DMS53 treated with DMSO at 0.1 percent for 48 hours (cell line): Measurements from ENCODE around the gene CTNND1.
"Not testable (repeated sequence)": the region's sequence is repeated elsewhere in the genome, so short reads cannot be mapped to it uniquely, and the experiment has no call there.

Source experiments
- DNase-seq: peaks from one replicate; lab custom pipeline; 2025; ENCODE audit not compliant: unreplicated experiment; lab: John Stamatoyannopoulos, UW

CTNND1 gene

GRCh38 chr11:57791321-57792059, 29.9 kb downstream of the CTNND1 start:
- DNase-seq, result no peak

- no peak for DNase-seq
These were observed 30.5 kb downstream of the CTNND1 start for GRCh38 chr11:57792060-57792541.

GRCh38 chr11:57792870-57793269, 31.3 kb downstream of the CTNND1 start:
- DNase-seq, result no peak

- DNase-seq, result no peak
These were observed 31.9 kb downstream of the CTNND1 start for GRCh38 chr11:57793351-57794115.

DNA sequence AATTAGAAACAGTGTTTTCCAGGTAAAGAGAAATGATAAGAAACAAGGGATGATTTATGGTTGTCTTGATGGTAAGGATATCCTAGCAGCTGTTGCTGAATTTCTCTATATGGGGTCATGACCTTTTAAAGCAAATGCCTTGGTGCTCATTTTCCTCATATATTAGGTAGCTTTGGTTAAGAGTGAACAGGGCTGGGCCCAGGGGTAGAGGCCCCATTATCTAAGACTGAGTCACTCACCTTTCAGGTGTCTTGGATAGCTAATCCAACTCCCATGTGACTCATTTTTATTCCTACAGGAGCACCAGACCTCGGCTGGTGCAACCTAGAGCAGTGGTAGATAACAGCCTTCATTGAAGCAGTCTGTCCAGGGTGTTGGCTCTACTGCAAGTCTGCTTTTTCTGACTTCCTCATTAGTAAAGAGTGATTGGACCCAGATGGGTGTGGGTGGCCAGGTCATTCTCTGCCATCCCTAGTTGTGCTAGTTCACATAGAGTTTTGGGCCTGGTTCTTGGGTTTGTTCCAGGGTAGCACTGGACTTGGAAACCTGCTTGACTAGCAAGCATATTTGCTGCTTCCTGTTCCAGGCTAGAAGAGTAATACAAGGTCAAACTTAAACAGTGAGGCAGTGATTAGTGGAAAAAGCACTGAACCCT, 37.4 kb downstream of the CTNND1 start:
- peak; percentile 40 for DNase-seq

- peak; percentile 83 for DNase-seq
These were observed 39.0 kb downstream of the CTNND1 start for GRCh38 chr11:57800444-57801182.

DNA sequence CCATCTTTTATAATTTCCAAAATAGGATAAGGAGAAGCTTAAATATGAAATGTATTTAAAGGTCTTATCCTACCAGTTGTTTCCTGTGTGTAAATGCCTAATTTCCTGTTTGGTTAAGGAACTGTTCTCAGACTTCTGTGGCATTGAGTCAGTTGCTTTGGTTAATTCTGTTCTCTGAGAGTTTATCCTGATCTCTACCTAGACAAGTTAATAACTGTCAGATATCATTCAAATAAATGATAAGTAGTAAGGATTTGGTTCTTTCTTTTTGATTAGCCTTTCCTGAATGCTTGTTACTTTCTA, 39.5 kb downstream of the CTNND1 start:
- no peak for DNase-seq

DNA sequence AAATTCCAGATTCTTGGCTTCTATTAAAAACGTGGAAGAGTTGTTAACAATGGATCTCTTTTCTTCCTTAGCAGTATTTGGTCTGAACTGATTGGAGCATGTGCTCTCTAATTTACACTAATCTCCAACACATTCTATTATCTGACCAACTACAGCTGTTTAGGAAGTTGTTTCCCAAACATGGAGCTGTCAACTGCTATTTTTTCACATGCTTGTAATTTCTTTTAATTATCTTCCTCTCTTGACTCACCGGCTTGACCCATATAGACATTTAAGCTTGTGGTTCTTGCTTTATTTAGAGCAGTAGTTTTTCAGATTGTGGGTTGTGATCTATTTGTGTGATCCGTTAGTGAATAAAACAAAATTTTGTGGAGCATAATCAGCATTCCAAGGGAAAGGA, 40.8 kb downstream of the CTNND1 start:
- no peak for DNase-seq

DNA sequence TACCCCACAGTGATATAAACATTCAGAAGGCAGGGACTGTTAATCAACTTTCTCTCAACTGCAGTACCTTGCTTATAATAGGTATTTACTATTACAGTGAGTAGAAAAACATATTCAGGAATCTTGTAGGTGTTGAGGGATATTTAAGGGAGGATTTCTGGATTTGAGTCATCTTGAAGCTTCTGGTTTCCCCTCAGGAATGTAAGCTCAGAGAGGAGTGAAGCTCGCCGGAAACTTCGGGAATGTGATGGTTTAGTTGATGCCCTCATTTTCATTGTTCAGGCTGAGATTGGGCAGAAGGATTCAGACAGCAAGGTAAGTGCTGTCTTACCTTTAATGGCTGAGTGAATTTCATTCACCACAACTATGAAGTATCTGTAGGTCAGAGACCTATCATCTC, 42.9 kb downstream of the CTNND1 start:
- no peak for DNase-seq

DNA sequence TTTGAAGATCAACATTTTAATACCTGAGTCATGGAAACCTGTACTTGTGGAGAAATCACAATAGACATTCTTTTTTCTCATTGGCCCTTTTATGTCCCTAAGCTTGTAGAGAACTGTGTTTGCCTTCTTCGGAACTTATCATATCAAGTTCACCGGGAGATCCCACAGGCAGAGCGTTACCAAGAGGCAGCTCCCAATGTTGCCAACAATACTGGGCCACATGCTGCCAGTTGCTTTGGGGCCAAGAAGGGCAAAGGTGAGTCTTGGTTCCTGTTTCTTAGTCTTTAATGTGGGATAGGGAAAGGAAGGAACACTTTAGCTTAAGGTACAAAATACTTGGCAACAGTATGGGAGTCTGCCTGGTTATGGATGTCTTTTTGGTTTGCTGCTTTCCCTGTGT, 44.2 kb downstream of the CTNND1 start:
- no peak for DNase-seq

DNA sequence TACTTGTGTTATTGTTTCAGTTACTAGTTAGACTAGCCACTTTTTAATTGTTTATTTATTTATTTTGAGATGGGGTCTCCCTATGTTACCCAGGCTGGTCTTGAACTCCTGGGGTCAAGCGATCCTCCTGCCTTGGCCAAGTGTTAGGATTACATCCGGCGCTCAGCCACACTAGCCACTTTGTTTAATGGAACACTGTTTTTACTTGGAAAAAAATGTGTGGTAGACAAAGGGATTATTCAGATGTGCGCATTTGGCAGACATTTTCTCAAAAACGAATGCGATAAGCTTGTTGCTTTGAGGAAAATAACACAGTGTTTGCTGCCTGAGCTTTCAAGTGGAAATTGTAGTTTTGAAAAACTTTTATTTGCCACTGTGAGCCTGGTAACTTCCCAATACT, 51.0 kb downstream of the CTNND1 start:
- DNase-seq, result no peak

DNA sequence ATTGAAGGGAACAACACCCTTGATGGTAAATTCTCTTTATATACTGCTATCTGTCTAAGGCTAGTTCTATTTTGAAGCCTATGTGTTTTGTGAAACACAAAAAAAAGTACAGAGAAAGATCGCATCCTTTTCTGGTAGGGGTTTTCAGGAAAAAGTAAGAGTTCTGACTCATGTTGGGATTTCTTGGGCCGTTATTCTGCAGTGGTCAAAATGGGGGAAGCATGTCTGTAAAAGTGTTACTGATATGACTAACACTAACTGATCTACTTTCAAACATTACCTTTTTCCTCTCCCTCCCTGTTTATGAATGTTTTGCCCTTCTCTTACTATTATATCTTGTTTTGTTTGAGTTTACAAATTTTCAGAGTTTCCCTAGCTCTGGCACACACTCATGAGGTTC, 53.9 kb downstream of the CTNND1 start:
- no peak for DNase-seq

GRCh38 chr11:57815877-57816276, 54.3 kb downstream of the CTNND1 start:
- no peak for DNase-seq

DNA sequence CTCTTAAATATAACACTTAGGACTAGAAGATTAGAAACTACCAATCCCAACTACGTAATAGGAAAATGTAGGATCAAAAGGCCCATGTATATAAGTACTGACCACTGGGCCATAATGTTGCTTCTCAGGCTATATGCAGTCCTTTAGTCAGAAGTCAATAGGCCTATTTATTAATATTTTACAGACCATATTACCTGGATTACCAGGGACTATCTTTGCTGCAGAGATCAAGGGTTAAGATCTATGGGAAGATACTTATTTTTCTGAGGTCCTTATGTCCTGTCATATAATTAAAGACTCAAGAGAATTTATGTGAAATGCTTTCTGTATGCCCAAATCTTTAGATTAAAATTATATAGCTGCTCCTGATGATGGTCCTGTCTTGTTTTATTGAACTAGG, 57.2 kb downstream of the CTNND1 start:
- no peak for DNase-seq

GRCh38 chr11:57819252-57819979, 57.8 kb downstream of the CTNND1 start:
- DNase-seq, result no peak

GRCh38 chr11:57823859-57824258, 62.3 kb downstream of the CTNND1 start:
- DNase-seq, result no peak

DNA sequence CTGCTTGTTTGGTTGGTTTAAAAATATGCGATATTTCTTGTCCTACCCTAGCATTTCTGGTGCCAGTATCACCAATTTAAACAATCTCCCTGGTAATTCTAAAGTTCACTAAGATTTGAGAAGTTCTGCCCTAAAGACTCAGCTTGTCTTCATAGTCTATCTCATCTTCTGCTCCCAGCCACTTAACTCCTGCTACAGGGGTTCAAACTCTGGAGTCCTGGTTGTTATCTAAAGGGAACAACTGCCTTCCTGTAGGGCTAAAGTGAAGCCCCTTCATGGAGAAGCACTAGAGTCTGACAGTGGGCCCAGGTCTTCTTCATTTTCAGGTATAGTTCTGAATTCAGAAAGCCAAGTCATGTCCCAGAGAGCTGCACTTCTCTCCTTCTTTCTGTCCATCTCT, 73.2 kb downstream of the CTNND1 start:
- DNase-seq, result no peak

DNA sequence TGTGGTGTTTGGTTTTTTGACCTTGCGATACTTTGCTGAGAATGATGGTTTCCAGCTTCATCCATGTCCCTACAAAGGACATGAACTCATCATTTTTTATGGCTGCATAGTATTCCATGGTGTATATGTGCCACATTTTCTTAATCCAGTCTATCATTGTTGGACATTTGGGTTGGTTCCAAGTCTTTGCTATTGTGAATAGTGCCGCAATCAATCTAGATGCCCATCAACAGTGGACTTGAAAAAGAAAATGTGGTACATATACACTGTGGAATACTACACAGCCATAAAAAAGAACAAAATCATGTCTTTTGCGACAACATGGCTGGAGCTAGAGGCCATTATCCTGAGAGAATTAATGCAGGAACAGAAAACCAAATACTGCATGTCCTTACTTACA, 77.0 kb downstream of the CTNND1 start:
- DNase-seq, result not testable (repeated sequence)

- DNase-seq, result no peak
These were observed 81.3 kb downstream of the CTNND1 start for GRCh38 chr11:57842873-57843272.

- no peak for DNase-seq
These were observed 106.4 kb downstream of the CTNND1 start for GRCh38 chr11:57867966-57868365.

GRCh38 chr11:57868491-57868890, 106.9 kb downstream of the CTNND1 start:
- DNase-seq, result no peak
